ENCODE measurements around the gene GLI3. TPM values are rescaled to one million over a fixed set of nuclear protein-coding genes. Genes with fewer than 3 reads are reported as not detected.

Gene GLI3
- total RNA-seq, 2 experiments from 2014 or later: 0.12 TPM; not detected in 1

GRCh38 chr7:42152329-42153205 is 84.4 kb downstream of the GLI3 start:
- Mint-ChIP-seq H3K27me3 (no peaks in the 10 kb centered on the region), H3K4me1 (no peaks in the 10 kb centered on the region), H3K4me3 (no peak overlapping the region), H3K36me3 (ENCODE audit: low read depth) (no peaks in the 10 kb centered on the region), H3K27ac (no peak overlapping the region), H3K9me3 (no peaks in the 10 kb centered on the region)
- POLR2A ChIA-PET: no interaction called here
- CTCF ChIA-PET: no interaction called here
- no peak for DNase-seq

DNA sequence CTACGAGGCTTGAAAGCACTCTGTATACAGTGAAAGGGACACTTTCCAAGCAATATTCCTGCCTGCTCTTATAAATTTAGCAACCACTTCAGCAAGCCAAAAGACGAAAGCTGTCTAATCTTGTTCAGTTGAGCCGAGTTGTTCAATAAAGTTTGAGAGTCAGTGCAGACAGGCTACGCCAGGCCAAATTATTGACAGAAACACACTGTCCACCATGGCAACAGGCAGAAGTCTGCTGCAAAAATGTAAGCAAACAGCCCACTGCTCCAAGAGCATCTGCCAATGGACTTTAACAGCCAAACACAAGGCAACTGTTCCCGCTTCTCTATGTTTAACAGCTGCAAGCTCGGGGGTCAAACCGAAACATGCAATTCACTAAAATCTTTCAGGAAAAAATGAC is 85.7 kb downstream of the GLI3 start:
- no peaks in the 10 kb centered on the region for H3K4me1 Mint-ChIP-seq
- H3K9me3 Mint-ChIP-seq: no peaks in the 10 kb centered on the region
- CTCF ChIA-PET: no interaction called here
- no peaks in the 10 kb centered on the region for H3K36me3 Mint-ChIP-seq (ENCODE audit: low read depth)
- POLR2A ChIA-PET: no interaction called here
- H3K27me3 Mint-ChIP-seq: peaks cover 1% of the 10 kb centered on the region
- H3K27ac Mint-ChIP-seq: no peak overlapping the region
- no peak for DNase-seq
- H3K4me3 Mint-ChIP-seq: no peak overlapping the region

DNA sequence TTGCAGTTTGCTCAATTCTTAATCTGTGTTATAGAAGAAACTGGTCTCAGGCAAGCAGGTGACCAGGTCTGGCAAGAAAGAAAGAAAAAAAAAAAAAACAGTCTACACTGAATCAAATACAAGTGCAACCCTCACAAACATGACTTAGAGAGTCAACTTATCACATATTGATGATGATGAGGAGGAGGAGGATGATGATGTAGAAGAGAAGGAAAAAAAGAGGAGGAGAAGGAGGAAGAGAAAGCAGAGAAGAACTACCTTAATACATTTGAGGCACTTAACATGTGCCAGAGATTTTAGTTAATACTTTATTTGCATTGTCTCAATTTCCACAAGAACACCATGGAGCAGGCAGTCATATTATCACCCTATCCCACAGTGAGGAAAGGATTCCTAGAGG is 91.5 kb downstream of the GLI3 start:
- DNase-seq: no peak
- Mint-ChIP-seq H3K36me3 (ENCODE audit: low read depth) (no peaks in the 10 kb centered on the region), H3K4me3 (no peak overlapping the region), H3K9me3 (no peaks in the 10 kb centered on the region), H3K4me1 (no peaks in the 10 kb centered on the region), H3K27ac (no peak overlapping the region), H3K27me3 (peaks cover 7% of the 10 kb centered on the region)
- CTCF ChIA-PET: no interaction called here
- POLR2A ChIA-PET: no interaction called here

- H3K4me1 Mint-ChIP-seq: no peaks in the 10 kb centered on the region
- ChIA-PET POLR2A (no interaction called here), CTCF (no interaction called here)
- no peak for DNase-seq
- H3K27ac Mint-ChIP-seq: no peak overlapping the region
- no peaks in the 10 kb centered on the region for H3K36me3 Mint-ChIP-seq (ENCODE audit: low read depth)
- H3K4me3 Mint-ChIP-seq: no peak overlapping the region
- H3K27me3 Mint-ChIP-seq: peaks cover 7% of the 10 kb centered on the region
- no peaks in the 10 kb centered on the region for H3K9me3 Mint-ChIP-seq
These were observed 92.4 kb downstream of the GLI3 start for GRCh38 chr7:42144604-42145003.

DNA sequence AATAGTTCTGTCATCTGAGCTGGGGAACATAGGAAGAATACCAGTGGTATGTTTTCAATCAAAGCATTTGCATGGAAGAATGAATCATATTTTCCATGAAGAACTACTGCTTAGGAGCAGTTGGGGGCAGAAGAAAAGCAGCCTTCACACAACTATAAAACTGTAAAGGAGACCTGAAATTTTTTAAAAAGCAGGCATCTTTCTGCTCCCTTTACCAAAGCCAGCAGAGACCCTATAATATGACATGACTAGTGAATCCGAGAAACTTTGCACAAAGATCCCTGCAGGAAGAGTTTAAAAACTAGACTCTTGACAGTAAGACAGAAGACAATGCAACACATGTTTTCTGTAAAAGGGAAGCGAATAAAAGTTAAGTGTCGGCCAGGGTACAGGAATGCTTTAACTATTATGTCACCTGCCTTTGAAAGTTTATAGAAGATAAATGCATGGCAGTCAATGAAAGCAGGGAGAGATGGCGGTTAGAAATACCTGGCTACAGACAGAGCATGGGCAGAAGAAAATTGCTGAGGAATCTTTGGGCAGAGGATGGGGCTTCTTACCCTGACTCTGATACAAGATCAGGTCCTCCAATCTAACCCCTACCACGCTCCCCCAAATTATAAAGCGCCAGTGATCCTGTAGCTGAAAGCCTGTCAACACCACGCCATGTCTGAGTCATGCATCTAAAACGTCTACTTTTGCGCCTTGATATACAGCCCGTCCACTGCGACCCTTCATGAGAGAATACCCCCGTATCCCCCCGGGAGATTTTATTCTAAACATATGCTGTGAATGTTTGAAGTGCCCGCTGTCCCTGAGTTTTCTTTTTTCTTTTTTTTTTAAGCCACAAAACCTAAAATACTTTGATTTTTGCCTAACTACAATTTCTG is 93.1 kb downstream of the GLI3 start:
- no peak for DNase-seq
- Mint-ChIP-seq H3K36me3 (ENCODE audit: low read depth) (no peaks in the 10 kb centered on the region), H3K27ac (no peak overlapping the region), H3K4me3 (no peak overlapping the region), H3K27me3 (peaks cover 7% of the 10 kb centered on the region), H3K4me1 (no peaks in the 10 kb centered on the region), H3K9me3 (no peaks in the 10 kb centered on the region)
- POLR2A ChIA-PET: no interaction called here
- CTCF ChIA-PET: no interaction called here

DNA sequence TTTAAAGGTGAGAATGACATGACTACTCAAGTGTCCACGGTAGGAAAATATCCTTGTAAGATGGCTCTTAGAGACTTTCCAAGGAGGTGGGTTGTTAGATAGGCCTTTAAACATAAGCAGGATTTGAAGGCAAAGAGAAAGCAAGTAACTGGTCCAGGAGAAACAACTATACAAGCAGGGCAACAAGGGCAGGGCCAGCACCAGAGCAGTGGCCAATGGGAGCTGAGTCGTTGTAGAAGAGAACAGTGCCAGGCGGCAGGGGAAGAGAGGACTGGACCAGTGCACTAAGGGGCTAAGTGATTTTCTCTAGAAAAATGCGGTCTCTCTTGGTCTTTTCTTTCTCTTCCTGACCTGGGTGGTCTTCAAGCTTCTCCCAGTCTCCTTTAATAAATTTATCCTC is 94.9 kb downstream of the GLI3 start:
- POLR2A ChIA-PET: no interaction called here
- H3K4me1 Mint-ChIP-seq: no peaks in the 10 kb centered on the region
- CTCF ChIA-PET: no interaction called here
- DNase-seq: no peak
- H3K36me3 Mint-ChIP-seq (ENCODE audit: low read depth): no peaks in the 10 kb centered on the region
- H3K4me3 Mint-ChIP-seq: no peak overlapping the region
- no peak overlapping the region for H3K27ac Mint-ChIP-seq
- peaks cover 7% of the 10 kb centered on the region for H3K27me3 Mint-ChIP-seq
- H3K9me3 Mint-ChIP-seq: no peaks in the 10 kb centered on the region

DNA sequence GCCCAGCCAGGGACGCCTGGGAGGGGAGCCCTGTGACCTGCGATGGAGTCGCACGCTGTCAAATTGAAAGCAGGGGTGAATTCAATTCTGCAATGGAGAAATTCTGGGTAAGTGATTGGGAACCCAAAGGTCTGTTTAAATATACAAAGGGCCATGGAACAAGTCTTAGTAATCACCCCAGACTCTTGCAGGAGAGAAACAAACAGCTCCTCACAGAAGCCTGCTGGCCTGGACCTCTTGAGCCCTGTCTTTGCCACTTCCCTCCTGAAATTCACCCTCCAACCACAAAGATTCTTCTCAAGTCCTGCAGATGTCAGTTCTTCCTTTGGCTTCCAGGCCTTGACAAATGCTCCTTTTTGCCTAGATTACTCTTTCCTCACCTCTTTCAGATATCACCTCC is 97.3 kb downstream of the GLI3 start:
- Mint-ChIP-seq H3K27me3 (peaks cover 3% of the 10 kb centered on the region), H3K4me1 (no peaks in the 10 kb centered on the region), H3K4me3 (no peak overlapping the region), H3K9me3 (no peaks in the 10 kb centered on the region), H3K27ac (no peak overlapping the region), H3K36me3 (ENCODE audit: low read depth) (no peaks in the 10 kb centered on the region)
- CTCF ChIA-PET: no interaction called here
- POLR2A ChIA-PET: no interaction called here
- DNase-seq: no peak

DNA sequence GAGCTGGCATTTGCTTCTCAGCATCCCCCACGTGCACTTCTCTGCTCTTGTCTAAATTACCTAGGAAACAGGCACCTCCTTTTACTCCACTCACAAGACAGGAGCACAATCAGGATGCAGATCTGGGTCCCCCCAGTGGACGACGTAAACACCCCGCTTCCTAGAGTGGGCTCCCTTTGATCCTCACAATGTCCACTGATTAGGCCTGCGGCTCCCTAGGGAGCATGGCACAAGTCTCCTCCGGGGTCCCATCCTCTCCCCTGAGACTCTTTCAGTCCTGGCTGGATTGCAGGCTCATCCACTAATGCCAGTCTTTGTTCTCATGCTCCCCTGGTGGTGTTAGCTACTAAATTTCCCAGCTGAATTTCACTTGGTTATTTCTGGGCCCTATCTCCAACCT is 98.3 kb downstream of the GLI3 start:
- no peaks in the 10 kb centered on the region for H3K4me1 Mint-ChIP-seq
- H3K4me3 Mint-ChIP-seq: no peak overlapping the region
- no peaks in the 10 kb centered on the region for H3K36me3 Mint-ChIP-seq (ENCODE audit: low read depth)
- CTCF ChIA-PET: no interaction called here
- POLR2A ChIA-PET: no interaction called here
- no peaks in the 10 kb centered on the region for H3K9me3 Mint-ChIP-seq
- no peaks in the 10 kb centered on the region for H3K27me3 Mint-ChIP-seq
- DNase-seq: no peak
- no peak overlapping the region for H3K27ac Mint-ChIP-seq

DNA sequence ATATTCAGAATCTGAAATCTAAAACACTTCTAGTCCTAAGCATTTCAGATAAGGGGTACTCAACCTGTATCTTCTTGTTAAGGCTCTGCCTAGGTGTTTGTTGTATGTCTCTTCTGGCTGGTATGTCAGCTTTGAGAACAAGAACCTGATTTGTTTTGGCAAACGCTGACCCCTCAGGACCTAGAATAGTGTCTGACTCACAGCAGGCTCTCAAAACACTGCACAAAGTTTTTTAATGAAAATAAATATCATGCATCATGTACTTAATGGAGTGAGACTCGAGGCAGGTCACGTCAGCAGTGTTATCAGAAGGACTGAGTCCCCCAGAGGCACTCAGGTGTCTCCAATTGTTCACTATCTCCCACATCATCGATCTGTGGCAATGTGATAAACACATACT is 99.1 kb downstream of the GLI3 start:
- no peaks in the 10 kb centered on the region for H3K9me3 Mint-ChIP-seq
- H3K27ac Mint-ChIP-seq: no peak overlapping the region
- no peaks in the 10 kb centered on the region for H3K36me3 Mint-ChIP-seq (ENCODE audit: low read depth)
- H3K27me3 Mint-ChIP-seq: no peaks in the 10 kb centered on the region
- ChIA-PET CTCF (no interaction called here), POLR2A (no interaction called here)
- DNase-seq: no peak
- H3K4me3 Mint-ChIP-seq: no peak overlapping the region
- H3K4me1 Mint-ChIP-seq: no peaks in the 10 kb centered on the region

DNA sequence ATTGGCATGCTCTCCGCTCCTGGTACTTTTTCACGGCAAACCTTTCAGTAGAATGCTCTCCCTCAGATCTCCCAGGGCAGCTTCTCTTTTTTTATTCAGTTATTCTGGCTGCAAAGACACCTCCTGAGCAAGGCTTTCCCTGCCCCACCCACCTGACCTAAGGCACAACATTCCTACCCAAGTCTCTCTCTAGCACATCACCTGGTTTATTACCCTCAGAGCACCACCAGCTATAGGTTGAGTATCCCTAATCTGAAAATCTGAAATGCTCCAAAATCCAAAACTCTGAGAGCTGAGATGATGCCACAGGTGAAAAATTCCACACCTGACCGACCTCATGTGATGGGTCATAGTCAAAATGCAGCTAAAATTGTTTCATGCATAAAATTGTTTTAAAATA is 99.6 kb downstream of the GLI3 start:
- Mint-ChIP-seq H3K4me1 (no peaks in the 10 kb centered on the region), H3K36me3 (ENCODE audit: low read depth) (no peaks in the 10 kb centered on the region), H3K27ac (no peak overlapping the region), H3K27me3 (no peaks in the 10 kb centered on the region), H3K4me3 (no peak overlapping the region), H3K9me3 (no peaks in the 10 kb centered on the region)
- DNase-seq: no peak
- ChIA-PET POLR2A (no interaction called here), CTCF (no interaction called here)

GRCh38 chr7:42135728-42136127 is 101.3 kb downstream of the GLI3 start:
- H3K4me1 Mint-ChIP-seq: no peaks in the 10 kb centered on the region
- H3K4me3 Mint-ChIP-seq: no peak overlapping the region
- peaks cover 5% of the 10 kb centered on the region for H3K27me3 Mint-ChIP-seq
- ChIA-PET POLR2A (no interaction called here), CTCF (no interaction called here)
- no peak for DNase-seq
- H3K36me3 Mint-ChIP-seq (ENCODE audit: low read depth): no peaks in the 10 kb centered on the region
- no peaks in the 10 kb centered on the region for H3K9me3 Mint-ChIP-seq
- no peak overlapping the region for H3K27ac Mint-ChIP-seq

DNA sequence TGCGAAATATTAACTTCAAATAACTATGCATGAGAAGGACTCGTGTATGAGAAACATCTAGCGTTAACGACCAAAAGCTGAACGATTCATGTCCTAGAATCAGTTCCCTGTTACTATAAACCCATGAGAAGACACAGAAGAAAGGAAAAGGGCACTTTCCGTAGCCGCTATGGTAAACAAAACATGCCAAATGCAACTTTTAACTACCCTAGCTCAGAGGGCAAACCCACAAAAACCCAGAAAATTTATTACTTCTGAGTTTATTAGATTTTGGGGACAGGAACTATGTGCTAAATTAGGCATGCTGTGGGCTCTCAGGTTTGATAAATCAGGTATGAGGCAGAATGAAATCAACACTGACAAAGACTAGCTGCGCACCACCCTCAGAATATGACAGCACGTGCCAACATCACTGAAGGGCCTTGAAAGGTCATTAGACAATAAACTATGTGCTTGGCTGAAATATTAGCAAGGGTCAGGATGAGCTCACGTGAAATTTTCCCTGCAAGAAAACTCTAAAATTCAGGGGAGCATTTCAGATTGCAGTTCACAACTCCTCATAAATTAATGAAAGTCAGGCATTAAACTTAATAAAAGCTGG is 102.6 kb downstream of the GLI3 start:
- CTCF ChIA-PET: no interaction called here
- Mint-ChIP-seq H3K27ac (no peak overlapping the region), H3K27me3 (peaks cover 7% of the 10 kb centered on the region), H3K4me3 (no peak overlapping the region), H3K4me1 (no peaks in the 10 kb centered on the region), H3K9me3 (no peaks in the 10 kb centered on the region), H3K36me3 (ENCODE audit: low read depth) (no peaks in the 10 kb centered on the region)
- no peak for DNase-seq
- POLR2A ChIA-PET: no interaction called here

DNA sequence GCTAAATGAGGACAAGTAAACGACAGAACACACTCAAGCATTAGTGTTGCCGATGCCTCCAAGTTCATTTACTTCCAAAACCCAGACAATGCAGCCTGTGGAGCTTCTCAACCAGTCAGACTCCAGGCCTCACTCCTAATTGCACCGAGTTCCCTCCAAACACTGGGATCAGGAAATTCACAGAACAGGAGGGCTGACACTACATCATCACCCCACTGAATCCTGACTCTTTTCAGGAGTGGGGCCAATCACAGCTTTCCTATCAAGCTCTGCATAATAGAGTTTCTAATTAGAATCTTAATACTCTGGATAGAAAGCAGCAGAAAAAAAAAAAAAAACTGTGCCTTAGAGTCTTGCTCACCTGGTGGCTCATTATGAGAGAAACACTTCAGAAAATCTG is 103.7 kb downstream of the GLI3 start:
- Mint-ChIP-seq H3K27me3 (peaks cover 7% of the 10 kb centered on the region), H3K27ac (no peak overlapping the region), H3K4me3 (no peak overlapping the region), H3K4me1 (no peaks in the 10 kb centered on the region), H3K36me3 (ENCODE audit: low read depth) (no peaks in the 10 kb centered on the region), H3K9me3 (no peaks in the 10 kb centered on the region)
- POLR2A ChIA-PET: no interaction called here
- CTCF ChIA-PET: no interaction called here
- DNase-seq: no peak
